IgD-negative memory B cell (primary cell): ENCODE data around the gene WASF3. TPM values are rescaled to one million over a fixed set of nuclear protein-coding genes. Genes with fewer than 3 reads are reported as not detected.
"Not testable (repeated sequence)": the region's sequence is repeated elsewhere in the genome, so short reads cannot be mapped to it uniquely, and the experiment has no call there.

Experiments
- H3K27ac Mint-ChIP-seq, 3 donors: one replicate each; pipeline ENCODE4 v1.8.0; 2020 to 2022; ENCODE audit warnings: mild to moderate bottlenecking in 3 of 3, mixed read lengths in 3 of 3, moderate library complexity in 1 of 3
- H3K27me3 Mint-ChIP-seq: one replicate; pipeline ENCODE4 v1.8.0; 2021; ENCODE audit warnings: mixed read lengths
- H3K36me3 Mint-ChIP-seq: one replicate; pipeline ENCODE4 v1.8.0; 2020; ENCODE audit warnings: mild to moderate bottlenecking, mixed read lengths
- H3K4me1 Mint-ChIP-seq, 3 donors: one replicate each; pipeline ENCODE4 v1.8.0; 2020 to 2022; ENCODE audit warnings: mixed read lengths in 3 of 3, mild to moderate bottlenecking in 1 of 3
- H3K4me3 Mint-ChIP-seq, 4 donors: one replicate each; pipeline ENCODE4 v1.8.0; 2020 to 2022; ENCODE audit warnings: mild to moderate bottlenecking in 4 of 4, mixed read lengths in 4 of 4, moderate library complexity in 3 of 4
- H3K9me3 Mint-ChIP-seq, 3 donors: one replicate each; pipeline ENCODE4 v1.8.0; 2020 to 2021; ENCODE audit warnings: mixed read lengths in 3 of 3, mild to moderate bottlenecking in 1 of 3
- polyA plus RNA-seq: library from polyadenylated mRNA; unstranded; fragments of 300-500 nt; fragmentation: Illumina TruSeq; gene quantifications from one replicate; pipeline ENCODE4 v1.2.3, GENCODE V29; 2021

The WASF3 gene
- polyA plus RNA-seq, 1 donor from 2014 or later: not detected

GRCh38 chr13:26707122-26708006 lies 149.9 kb downstream of the WASF3 start:
- H3K27me3 Mint-ChIP-seq: no peaks in the 10 kb centered on the region
- H3K9me3 Mint-ChIP-seq: peaks cover 0 to 5% (median 0%) of the 10 kb centered on the region in 3 donors
- no peak overlapping the region for H3K4me3 Mint-ChIP-seq
- no peaks in the 10 kb centered on the region for H3K36me3 Mint-ChIP-seq
- H3K4me1 Mint-ChIP-seq: no peaks in the 10 kb centered on the region
- no peak overlapping the region for H3K27ac Mint-ChIP-seq

GRCh38 chr13:26708007-26708297 lies 150.5 kb downstream of the WASF3 start:
- no peaks in the 10 kb centered on the region for H3K4me1 Mint-ChIP-seq
- no peak overlapping the region for H3K4me3 Mint-ChIP-seq
- peaks cover 0 to 10% (median 3%) of the 10 kb centered on the region in 3 donors for H3K9me3 Mint-ChIP-seq
- H3K36me3 Mint-ChIP-seq: no peaks in the 10 kb centered on the region
- no peak overlapping the region for H3K27ac Mint-ChIP-seq
- H3K27me3 Mint-ChIP-seq: peaks cover 4% of the 10 kb centered on the region

GRCh38 chr13:26709461-26709860 lies 152.0 kb downstream of the WASF3 start:
- no peak overlapping the region for H3K27ac Mint-ChIP-seq
- peaks cover 0 to 10% (median 3%) of the 10 kb centered on the region in 3 donors for H3K9me3 Mint-ChIP-seq
- no peak overlapping the region for H3K4me3 Mint-ChIP-seq
- H3K36me3 Mint-ChIP-seq: no peaks in the 10 kb centered on the region
- no peaks in the 10 kb centered on the region for H3K4me1 Mint-ChIP-seq
- peaks cover 4% of the 10 kb centered on the region for H3K27me3 Mint-ChIP-seq

GRCh38 chr13:26710166-26710565 lies 152.7 kb downstream of the WASF3 start:
- H3K4me3 Mint-ChIP-seq: no peak overlapping the region
- H3K36me3 Mint-ChIP-seq: no peaks in the 10 kb centered on the region
- peaks cover 4% of the 10 kb centered on the region for H3K27me3 Mint-ChIP-seq
- no peaks in the 10 kb centered on the region for H3K4me1 Mint-ChIP-seq
- H3K9me3 Mint-ChIP-seq: peaks cover 0 to 10% (median 3%) of the 10 kb centered on the region in 3 donors
- no peak overlapping the region for H3K27ac Mint-ChIP-seq

GRCh38 chr13:26711211-26711610 lies 153.7 kb downstream of the WASF3 start:
- Mint-ChIP-seq H3K27me3 (peaks cover 4% of the 10 kb centered on the region), H3K9me3 (peaks cover 0 to 10% (median 3%) of the 10 kb centered on the region in 3 donors)

GRCh38 chr13:26713341-26713740 lies 155.9 kb downstream of the WASF3 start:
- Mint-ChIP-seq H3K4me1 (no peaks in the 10 kb centered on the region), H3K36me3 (no peaks in the 10 kb centered on the region), H3K4me3 (no peak overlapping the region), H3K27ac (no peak overlapping the region), H3K27me3 (peaks cover 6% of the 10 kb centered on the region), H3K9me3 (peaks cover 0 to 10% (median 3%) of the 10 kb centered on the region in 3 donors)

More at GRCh38 chr13:26711211-26711610, 153.7 kb downstream of the WASF3 start:
- Mint-ChIP-seq H3K4me3 (no peak overlapping the region), H3K27ac (no peak overlapping the region), H3K36me3 (no peaks in the 10 kb centered on the region), H3K4me1 (no peaks in the 10 kb centered on the region)

GRCh38 chr13:26716984-26717383 lies 159.5 kb downstream of the WASF3 start:
- no peak overlapping the region for H3K27ac Mint-ChIP-seq
- no peaks in the 10 kb centered on the region for H3K36me3 Mint-ChIP-seq
- no peak overlapping the region for H3K4me3 Mint-ChIP-seq
- peaks cover 0 to 9% (median 3%) of the 10 kb centered on the region in 3 donors for H3K9me3 Mint-ChIP-seq
- H3K27me3 Mint-ChIP-seq: peaks cover 9% of the 10 kb centered on the region
- peaks cover 8 to 14% (median 9%) of the 10 kb centered on the region in 3 donors for H3K4me1 Mint-ChIP-seq

GRCh38 chr13:26718146-26718545 lies 160.7 kb downstream of the WASF3 start:
- no peak overlapping the region for H3K27ac Mint-ChIP-seq
- H3K9me3 Mint-ChIP-seq: no peaks in the 10 kb centered on the region
- no peaks in the 10 kb centered on the region for H3K36me3 Mint-ChIP-seq
- H3K27me3 Mint-ChIP-seq: peaks cover 6% of the 10 kb centered on the region
- H3K4me1 Mint-ChIP-seq: peaks cover 8 to 17% (median 9%) of the 10 kb centered on the region in 3 donors
- H3K4me3 Mint-ChIP-seq: no peak overlapping the region

GRCh38 chr13:26718872-26719271 lies 161.4 kb downstream of the WASF3 start:
- Mint-ChIP-seq H3K27ac (no peak overlapping the region), H3K9me3 (no peaks in the 10 kb centered on the region), H3K36me3 (no peaks in the 10 kb centered on the region), H3K4me1 (peaks cover 8 to 17% (median 9%) of the 10 kb centered on the region in 3 donors), H3K27me3 (peaks cover 6% of the 10 kb centered on the region), H3K4me3 (peak overlapping the region in 1 of 4 donors; percentile 67)

- Mint-ChIP-seq H3K36me3 (no peaks in the 10 kb centered on the region), H3K4me3 (peak overlapping the region in 1 of 4 donors; percentile 4), H3K9me3 (no peaks in the 10 kb centered on the region), H3K27ac (no peak overlapping the region), H3K4me1 (peaks cover 8 to 17% (median 9%) of the 10 kb centered on the region in 3 donors), H3K27me3 (peaks cover 6% of the 10 kb centered on the region)
Observed at GRCh38 chr13:26719356-26719945, 162.0 kb downstream of the WASF3 start.

- Mint-ChIP-seq H3K4me3 (peak overlapping the region; percentile 25 to 92 (median 76)), H3K4me1 (peaks cover 8 to 17% (median 9%) of the 10 kb centered on the region in 3 donors), H3K27ac (peak overlapping the region in 1 of 3 donors; percentile 73), H3K36me3 (no peaks in the 10 kb centered on the region), H3K9me3 (peaks cover 0 to 2% (median 0%) of the 10 kb centered on the region in 3 donors), H3K27me3 (peaks cover 8% of the 10 kb centered on the region)
Observed at GRCh38 chr13:26721251-26722121, 164.0 kb downstream of the WASF3 start.

- Mint-ChIP-seq H3K9me3 (peaks cover 0 to 2% (median 0%) of the 10 kb centered on the region in 3 donors), H3K27me3 (peaks cover 5% of the 10 kb centered on the region), H3K4me1 (peaks cover 8 to 17% (median 9%) of the 10 kb centered on the region in 3 donors), H3K36me3 (no peaks in the 10 kb centered on the region), H3K4me3 (peak overlapping the region in 2 of 4 donors; percentile 3 to 92), H3K27ac (no peak overlapping the region)
Observed at GRCh38 chr13:26722321-26722720, 164.8 kb downstream of the WASF3 start.

GRCh38 chr13:26723620-26724019 lies 166.1 kb downstream of the WASF3 start:
- H3K4me1 Mint-ChIP-seq: peaks cover 8 to 17% (median 9%) of the 10 kb centered on the region in 3 donors

GRCh38 chr13:26726684-26727083 lies 169.2 kb downstream of the WASF3 start:
- Mint-ChIP-seq H3K4me1 (peaks cover 0 to 6% (median 0%) of the 10 kb centered on the region in 3 donors), H3K9me3 (peaks cover 0 to 2% (median 0%) of the 10 kb centered on the region in 3 donors), H3K36me3 (no peaks in the 10 kb centered on the region), H3K4me3 (no peak overlapping the region), H3K27ac (no peak overlapping the region), H3K27me3 (peaks cover 6% of the 10 kb centered on the region)

More at GRCh38 chr13:26723620-26724019, 166.1 kb downstream of the WASF3 start:
- not testable (repeated sequence) for H3K9me3 Mint-ChIP-seq, H3K4me3 Mint-ChIP-seq, H3K27ac Mint-ChIP-seq, H3K36me3 Mint-ChIP-seq, H3K27me3 Mint-ChIP-seq

- peaks cover 0 to 2% (median 0%) of the 10 kb centered on the region in 3 donors for H3K9me3 Mint-ChIP-seq
- H3K4me1 Mint-ChIP-seq: peaks cover 0 to 1% (median 0%) of the 10 kb centered on the region in 3 donors
- no peak overlapping the region for H3K4me3 Mint-ChIP-seq
- peaks cover 6% of the 10 kb centered on the region for H3K27me3 Mint-ChIP-seq
- no peak overlapping the region for H3K27ac Mint-ChIP-seq
- no peaks in the 10 kb centered on the region for H3K36me3 Mint-ChIP-seq
Observed at GRCh38 chr13:26727122-26727521, 169.6 kb downstream of the WASF3 start.
